ENCODE results near the gene RAP1GDS1. TPM values are rescaled to one million over a fixed set of nuclear protein-coding genes. Genes with fewer than 3 reads are reported as not detected.

RAP1GDS1 gene
- total RNA-seq, 1 experiment from 2014 or later: 27.9 TPM

GRCh38 chr4:98232202-98232601 is 29.0 kb upstream of the RAP1GDS1 start:
- CTCF ChIA-PET: no interaction called here
- Mint-ChIP-seq H3K36me3 (ENCODE audit: insufficient read depth, unreplicated experiment) (no peaks in the 10 kb centered on the region), H3K27me3 (ENCODE audit: unreplicated experiment) (no peaks in the 10 kb centered on the region), H3K27ac (ENCODE audit: unreplicated experiment) (no peak overlapping the region), H3K9me3 (ENCODE audit: low read depth, unreplicated experiment) (no peaks in the 10 kb centered on the region), H3K4me1 (ENCODE audit: low read depth, unreplicated experiment) (no peaks in the 10 kb centered on the region), H3K4me3 (ENCODE audit: low read depth, unreplicated experiment) (no peak overlapping the region)
- TF ChIP-seq, protein P1, sequence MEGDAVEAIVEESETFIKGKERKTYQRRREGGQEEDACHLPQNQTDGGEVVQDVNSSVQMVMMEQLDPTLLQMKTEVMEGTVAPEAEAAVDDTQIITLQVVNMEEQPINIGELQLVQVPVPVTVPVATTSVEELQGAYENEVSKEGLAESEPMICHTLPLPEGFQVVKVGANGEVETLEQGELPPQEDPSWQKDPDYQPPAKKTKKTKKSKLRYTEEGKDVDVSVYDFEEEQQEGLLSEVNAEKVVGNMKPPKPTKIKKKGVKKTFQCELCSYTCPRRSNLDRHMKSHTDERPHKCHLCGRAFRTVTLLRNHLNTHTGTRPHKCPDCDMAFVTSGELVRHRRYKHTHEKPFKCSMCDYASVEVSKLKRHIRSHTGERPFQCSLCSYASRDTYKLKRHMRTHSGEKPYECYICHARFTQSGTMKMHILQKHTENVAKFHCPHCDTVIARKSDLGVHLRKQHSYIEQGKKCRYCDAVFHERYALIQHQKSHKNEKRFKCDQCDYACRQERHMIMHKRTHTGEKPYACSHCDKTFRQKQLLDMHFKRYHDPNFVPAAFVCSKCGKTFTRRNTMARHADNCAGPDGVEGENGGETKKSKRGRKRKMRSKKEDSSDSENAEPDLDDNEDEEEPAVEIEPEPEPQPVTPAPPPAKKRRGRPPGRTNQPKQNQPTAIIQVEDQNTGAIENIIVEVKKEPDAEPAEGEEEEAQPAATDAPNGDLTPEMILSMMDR (IDR thresholded peaks at IDR 0.05; ENCODE audit: unreplicated experiment): no peak
- intact Hi-C loops (cut with micrococcal nuclease; ENCODE audit: unreplicated experiment): no loop called here
- no peak for DNase-seq
- BruUV-seq (replicated peaks): no TSS peak

- no peak overlapping the region for H3K4me3 Mint-ChIP-seq (ENCODE audit: low read depth, unreplicated experiment)
- DNase-seq: no peak
- CTCF ChIA-PET: no interaction called here
Observed at GRCh38 chr4:98237204-98237603, 24.0 kb upstream of the RAP1GDS1 start.

GRCh38 chr4:98242063-98242462 is 19.1 kb upstream of the RAP1GDS1 start:
- H3K36me3 Mint-ChIP-seq (ENCODE audit: insufficient read depth, unreplicated experiment): no peaks in the 10 kb centered on the region
- BruUV-seq (replicated peaks): no TSS peak
- no peaks in the 10 kb centered on the region for H3K9me3 Mint-ChIP-seq (ENCODE audit: low read depth, unreplicated experiment)
- TF ChIP-seq, protein P1 (IDR thresholded peaks at IDR 0.05; ENCODE audit: unreplicated experiment): no peak
- no peaks in the 10 kb centered on the region for H3K4me1 Mint-ChIP-seq (ENCODE audit: low read depth, unreplicated experiment)
- H3K4me3 Mint-ChIP-seq (ENCODE audit: low read depth, unreplicated experiment): no peak overlapping the region
- CTCF ChIA-PET: no interaction called here
- H3K27ac Mint-ChIP-seq (ENCODE audit: unreplicated experiment): no peak overlapping the region
- intact Hi-C loops (cut with micrococcal nuclease; ENCODE audit: unreplicated experiment): no loop called here
- DNase-seq: no peak
- H3K27me3 Mint-ChIP-seq (ENCODE audit: unreplicated experiment): no peaks in the 10 kb centered on the region

More at GRCh38 chr4:98237204-98237603, 24.0 kb upstream of the RAP1GDS1 start:
- H3K36me3 Mint-ChIP-seq (ENCODE audit: insufficient read depth, unreplicated experiment): no peaks in the 10 kb centered on the region
- BruUV-seq (replicated peaks): no TSS peak
- TF ChIP-seq, protein P1 (IDR thresholded peaks at IDR 0.05; ENCODE audit: unreplicated experiment): no peak
- no peaks in the 10 kb centered on the region for H3K27me3 Mint-ChIP-seq (ENCODE audit: unreplicated experiment)
- H3K4me1 Mint-ChIP-seq (ENCODE audit: low read depth, unreplicated experiment): no peaks in the 10 kb centered on the region
- no peaks in the 10 kb centered on the region for H3K9me3 Mint-ChIP-seq (ENCODE audit: low read depth, unreplicated experiment)
- H3K27ac Mint-ChIP-seq (ENCODE audit: unreplicated experiment): no peak overlapping the region
- intact Hi-C loops (cut with micrococcal nuclease; ENCODE audit: unreplicated experiment): no loop called here

GRCh38 chr4:98242538-98242937 is 18.6 kb upstream of the RAP1GDS1 start:
- intact Hi-C loops (cut with micrococcal nuclease; ENCODE audit: unreplicated experiment): no loop called here
- no peaks in the 10 kb centered on the region for H3K4me1 Mint-ChIP-seq (ENCODE audit: low read depth, unreplicated experiment)

More at GRCh38 chr4:98242538-98242937, 18.6 kb upstream of the RAP1GDS1 start:
- Mint-ChIP-seq H3K27me3 (ENCODE audit: unreplicated experiment) (no peaks in the 10 kb centered on the region), H3K27ac (ENCODE audit: unreplicated experiment) (no peak overlapping the region), H3K9me3 (ENCODE audit: low read depth, unreplicated experiment) (no peaks in the 10 kb centered on the region), H3K4me3 (ENCODE audit: low read depth, unreplicated experiment) (no peak overlapping the region), H3K36me3 (ENCODE audit: insufficient read depth, unreplicated experiment) (no peaks in the 10 kb centered on the region)
- CTCF ChIA-PET: no interaction called here
- no peak for DNase-seq
- TF ChIP-seq, protein P1 (IDR thresholded peaks at IDR 0.05; ENCODE audit: unreplicated experiment): no peak
- no TSS peak for BruUV-seq (replicated peaks)
